ENCODE results near the gene KRT33A.

DNA sequence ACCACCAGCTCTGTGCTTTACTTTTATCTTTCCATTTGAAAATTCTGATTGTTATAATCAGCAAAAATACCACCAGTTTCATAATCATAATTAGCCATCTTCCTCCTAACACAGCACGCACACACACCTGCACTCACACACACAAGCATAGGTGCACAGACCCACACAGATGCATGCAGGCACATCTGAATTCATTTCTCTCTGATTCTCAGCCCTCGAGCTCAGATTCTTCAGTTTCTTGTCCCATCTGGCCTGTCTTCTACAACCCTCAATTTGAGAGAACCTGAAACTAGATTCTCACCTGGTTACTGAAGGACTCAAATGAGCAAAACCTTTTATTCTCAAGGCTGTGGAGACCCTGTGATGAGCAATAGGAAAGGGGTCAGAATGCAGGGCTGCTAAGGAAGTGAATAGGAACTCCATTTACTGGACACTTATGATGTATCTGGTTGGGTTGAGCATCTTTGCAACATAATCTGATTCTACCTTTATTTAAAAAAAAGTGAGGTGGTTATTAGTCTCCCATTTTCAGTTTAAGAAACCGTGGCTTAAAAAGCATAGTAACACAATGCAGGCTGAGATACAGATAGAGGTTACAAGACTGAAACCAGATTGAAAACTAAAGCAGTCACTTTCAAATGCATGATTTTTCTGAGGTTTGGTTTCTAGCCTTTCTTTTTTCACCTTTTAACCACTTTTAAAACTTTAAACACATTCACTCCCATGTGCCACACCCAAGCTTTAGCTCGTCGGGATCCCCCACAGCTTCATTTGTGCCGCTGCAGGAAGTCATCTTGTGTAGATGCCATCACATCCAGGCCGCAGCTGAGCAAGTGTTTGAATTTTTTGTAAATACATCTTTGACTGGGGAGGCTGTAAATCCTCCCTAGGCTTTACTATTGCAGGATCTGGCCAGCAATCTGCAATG, 9.4 kb downstream of the KRT33A start:
- TF ChIP-seq POLR2A (IDR thresholded peaks at IDR 0.05): no peak
- TF ChIP-seq, protein P1, sequence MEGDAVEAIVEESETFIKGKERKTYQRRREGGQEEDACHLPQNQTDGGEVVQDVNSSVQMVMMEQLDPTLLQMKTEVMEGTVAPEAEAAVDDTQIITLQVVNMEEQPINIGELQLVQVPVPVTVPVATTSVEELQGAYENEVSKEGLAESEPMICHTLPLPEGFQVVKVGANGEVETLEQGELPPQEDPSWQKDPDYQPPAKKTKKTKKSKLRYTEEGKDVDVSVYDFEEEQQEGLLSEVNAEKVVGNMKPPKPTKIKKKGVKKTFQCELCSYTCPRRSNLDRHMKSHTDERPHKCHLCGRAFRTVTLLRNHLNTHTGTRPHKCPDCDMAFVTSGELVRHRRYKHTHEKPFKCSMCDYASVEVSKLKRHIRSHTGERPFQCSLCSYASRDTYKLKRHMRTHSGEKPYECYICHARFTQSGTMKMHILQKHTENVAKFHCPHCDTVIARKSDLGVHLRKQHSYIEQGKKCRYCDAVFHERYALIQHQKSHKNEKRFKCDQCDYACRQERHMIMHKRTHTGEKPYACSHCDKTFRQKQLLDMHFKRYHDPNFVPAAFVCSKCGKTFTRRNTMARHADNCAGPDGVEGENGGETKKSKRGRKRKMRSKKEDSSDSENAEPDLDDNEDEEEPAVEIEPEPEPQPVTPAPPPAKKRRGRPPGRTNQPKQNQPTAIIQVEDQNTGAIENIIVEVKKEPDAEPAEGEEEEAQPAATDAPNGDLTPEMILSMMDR (IDR thresholded peaks at IDR 0.05): no peak
